ENCODE measurements around the gene MICAL2.

The MICAL2 gene

DNA sequence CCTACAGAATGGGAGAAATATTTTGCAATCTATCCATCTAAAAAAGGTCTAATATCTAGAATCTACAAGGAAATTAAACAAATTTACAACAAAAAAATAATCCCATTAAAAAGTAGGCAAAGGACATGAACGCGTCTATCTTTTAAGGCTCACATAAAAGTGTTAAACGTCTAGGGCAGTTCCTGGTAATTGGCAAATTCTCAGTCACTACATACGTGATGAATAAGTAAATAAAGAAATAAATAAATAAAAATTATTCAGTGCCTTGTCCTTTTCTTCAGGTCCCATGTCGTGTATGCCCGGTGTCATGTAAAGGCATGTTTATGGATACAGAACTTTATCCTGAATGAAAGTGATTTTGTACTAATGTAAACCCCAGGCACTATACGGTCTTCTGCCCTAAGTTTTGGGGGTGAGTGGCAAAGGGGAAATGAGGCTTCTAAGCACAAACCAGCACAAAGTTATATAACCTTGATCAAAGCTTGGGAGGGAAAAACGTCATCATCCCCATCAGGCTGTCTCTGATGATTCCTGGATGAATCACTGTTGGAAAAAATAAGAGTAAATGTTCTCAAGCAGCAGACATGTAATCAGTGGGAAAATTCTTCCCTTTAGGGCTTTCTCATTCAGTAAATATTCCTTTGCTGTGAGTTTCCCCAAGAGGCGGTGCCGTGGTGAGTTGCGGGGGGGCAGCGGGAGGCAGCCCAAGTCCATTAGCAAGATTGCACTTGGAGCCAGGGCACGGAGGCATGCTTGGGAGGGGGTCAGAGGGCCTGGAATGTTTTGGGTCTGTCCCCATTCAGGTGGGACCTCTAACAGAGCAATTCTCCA, 30.4 kb upstream of the MICAL2 start:
- no peak for DNase-seq

GRCh38 chr11:12083380-12083779, 27.0 kb upstream of the MICAL2 start:
- DNase-seq, result no peak

GRCh38 chr11:12084256-12084655, 26.1 kb upstream of the MICAL2 start:
- no peak for DNase-seq

DNA sequence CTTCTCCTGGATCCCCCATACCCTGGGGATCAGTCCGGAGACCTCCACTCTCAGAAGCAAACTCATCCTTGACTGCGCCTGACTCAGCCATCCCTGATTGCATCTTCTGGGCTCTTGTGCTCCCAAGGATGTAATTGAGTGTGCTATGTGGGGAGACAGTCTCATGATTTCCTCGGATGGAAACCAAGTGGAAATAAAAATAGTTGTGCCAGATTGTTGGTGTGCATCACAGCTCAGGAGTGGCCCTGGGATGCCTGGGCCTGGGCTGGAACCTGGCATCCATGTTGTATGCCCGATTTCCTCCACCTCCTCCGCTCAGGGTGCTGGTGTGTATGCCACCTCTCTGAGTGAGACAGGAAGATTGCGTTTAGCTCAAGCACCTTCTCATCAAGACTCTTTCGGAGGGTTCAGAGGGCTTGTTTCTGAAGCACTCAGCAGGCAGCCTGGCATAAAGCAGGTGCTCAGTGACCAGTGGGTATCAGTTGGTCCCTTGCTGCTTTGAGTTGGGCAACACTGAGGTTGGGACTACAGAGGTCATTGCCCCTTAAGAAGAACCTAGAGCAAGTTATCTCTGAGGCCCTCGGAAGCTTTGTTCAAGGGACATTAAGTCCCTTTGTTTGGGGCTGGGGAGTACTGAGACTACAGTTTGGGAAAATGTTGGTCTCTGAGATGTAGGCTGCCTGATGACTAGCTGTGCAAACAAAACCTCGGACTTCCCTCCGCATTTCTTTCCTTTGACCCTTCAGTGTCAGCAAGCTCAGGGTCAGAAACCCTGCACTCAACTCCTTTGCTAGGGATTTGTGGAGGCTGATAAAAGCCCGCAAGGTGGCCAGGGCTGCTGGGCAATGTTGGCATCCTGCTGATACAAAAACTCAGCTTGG, 24.8 kb upstream of the MICAL2 start:
- DNase-seq, result no peak

DNA sequence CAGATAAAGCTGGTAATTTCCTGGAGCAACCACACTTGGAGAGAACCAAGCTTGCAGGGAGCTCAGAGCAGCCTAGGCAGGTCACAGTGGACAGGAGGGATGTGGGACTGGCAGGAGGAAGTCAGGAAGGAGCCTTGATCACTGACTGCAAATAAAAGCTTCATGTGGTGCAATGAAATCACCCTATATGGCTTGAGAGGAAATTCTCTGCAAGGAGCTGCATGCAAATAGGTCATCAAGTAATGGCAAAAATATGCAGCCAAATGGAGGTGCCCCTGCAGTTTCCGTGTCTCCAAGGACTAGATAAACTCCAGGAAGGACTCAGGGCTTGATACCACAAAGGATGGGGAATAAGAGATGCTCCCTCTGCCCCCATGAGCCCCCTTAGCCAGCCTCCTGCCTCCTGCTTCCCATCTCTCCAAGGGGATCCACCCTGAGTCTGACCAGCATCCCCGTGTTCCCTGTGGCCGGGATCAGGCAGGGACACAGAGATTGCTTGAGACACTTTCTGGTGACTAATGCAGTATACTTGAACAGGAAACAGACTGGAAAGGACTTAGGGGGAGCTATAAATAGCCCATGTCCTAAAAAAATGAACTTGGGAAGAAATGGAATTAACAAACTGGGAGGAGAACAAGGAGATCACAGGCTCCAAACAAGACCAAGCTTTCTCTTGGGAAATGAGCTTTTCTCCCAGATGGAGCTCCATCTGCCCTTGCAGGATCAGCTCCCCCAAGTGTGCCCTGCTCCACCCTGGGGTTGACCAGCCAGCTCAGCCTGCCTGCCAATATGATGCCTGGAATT, 23.9 kb upstream of the MICAL2 start:
- DNase-seq, result no peak

- no peak for DNase-seq
These were observed 23.1 kb upstream of the MICAL2 start for GRCh38 chr11:12087075-12088004.

- DNase-seq, result no peak
These were observed 22.3 kb upstream of the MICAL2 start for GRCh38 chr11:12088047-12088481.

DNA sequence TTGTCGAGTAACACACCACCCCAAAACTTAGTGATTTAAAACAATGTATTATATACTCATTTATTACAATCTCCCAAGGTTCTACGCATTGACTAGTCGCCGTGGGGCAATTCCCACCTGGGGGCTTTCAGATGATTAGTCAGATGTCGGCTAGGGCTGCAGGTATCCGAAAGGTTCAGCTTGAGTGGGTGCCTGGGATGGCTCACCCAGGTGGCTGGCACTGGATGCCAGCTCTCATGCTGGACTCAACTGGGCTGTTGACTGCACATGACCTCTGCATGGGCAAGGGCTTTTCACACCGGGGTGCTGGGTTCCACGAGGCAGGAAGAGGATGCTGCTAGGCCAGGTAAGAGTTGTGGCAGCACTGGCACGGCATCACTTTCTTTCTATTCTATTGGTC, 21.9 kb upstream of the MICAL2 start:
- no peak for DNase-seq

- DNase-seq, result no peak
These were observed 21.3 kb upstream of the MICAL2 start for GRCh38 chr11:12089041-12089440.

- DNase-seq, result no peak
These were observed 20.9 kb upstream of the MICAL2 start for GRCh38 chr11:12089473-12089872.

GRCh38 chr11:12090061-12090591, 20.3 kb upstream of the MICAL2 start:
- DNase-seq, result no peak

DNA sequence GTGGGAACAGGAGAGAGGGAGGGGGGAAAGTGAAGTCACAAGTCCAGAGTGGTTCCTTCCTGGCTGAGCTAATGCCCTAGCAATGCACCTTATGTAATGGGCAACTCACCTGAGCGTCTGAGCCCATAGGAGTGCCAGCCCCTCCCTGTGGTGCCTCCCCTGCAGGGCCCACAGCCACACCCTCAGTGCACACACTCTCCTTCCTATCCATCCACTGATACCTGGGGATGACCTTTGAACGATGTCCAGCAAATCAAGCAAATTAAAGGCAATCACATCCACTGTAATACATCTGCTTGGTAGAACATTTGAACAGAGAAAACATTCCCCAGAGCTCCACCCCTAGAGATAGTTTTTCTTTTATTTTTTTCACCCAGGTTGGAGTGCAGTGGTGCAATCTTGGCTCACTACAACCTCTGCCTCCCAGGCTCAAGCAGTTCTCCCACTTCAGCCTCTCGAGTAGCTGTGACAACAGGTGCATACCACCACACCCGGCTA, 19.6 kb upstream of the MICAL2 start:
- DNase-seq, result no peak

DNA sequence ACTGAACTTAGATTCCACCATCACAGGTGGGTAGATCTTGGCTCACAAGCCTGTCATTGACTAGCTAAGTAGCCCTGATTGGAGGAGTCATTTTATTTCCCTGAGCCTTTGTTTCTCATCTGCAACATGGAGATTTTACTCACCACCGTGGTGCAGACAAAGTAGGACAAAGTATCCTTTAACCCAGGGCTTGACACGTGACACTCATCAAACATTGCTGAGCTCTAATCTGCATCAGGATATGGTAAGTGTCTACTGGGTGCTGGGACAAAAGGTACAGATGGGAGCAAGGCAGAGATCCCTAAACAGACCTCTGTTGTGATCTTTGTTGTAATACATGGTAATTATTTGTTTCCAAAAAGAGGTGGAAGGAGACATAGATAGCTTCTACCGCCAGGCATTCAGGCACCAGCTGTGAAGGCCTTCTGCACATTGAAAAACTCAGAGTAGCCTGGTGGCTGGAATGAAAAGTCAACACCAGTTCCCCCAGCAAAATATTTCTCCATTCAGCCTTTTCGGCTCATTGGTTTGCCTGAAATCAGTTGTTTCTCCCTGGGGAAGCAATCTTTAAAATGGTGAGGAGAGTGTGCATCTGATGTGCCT, 18.3 kb upstream of the MICAL2 start:
- peak; percentile 33 for DNase-seq

- no peak for DNase-seq
These were observed 17.7 kb upstream of the MICAL2 start for GRCh38 chr11:12092714-12093113.

GRCh38 chr11:12094872-12095800, 15.3 kb upstream of the MICAL2 start:
- no peak for DNase-seq

GRCh38 chr11:12097219-12097618, 13.2 kb upstream of the MICAL2 start:
- DNase-seq, result no peak

DNA sequence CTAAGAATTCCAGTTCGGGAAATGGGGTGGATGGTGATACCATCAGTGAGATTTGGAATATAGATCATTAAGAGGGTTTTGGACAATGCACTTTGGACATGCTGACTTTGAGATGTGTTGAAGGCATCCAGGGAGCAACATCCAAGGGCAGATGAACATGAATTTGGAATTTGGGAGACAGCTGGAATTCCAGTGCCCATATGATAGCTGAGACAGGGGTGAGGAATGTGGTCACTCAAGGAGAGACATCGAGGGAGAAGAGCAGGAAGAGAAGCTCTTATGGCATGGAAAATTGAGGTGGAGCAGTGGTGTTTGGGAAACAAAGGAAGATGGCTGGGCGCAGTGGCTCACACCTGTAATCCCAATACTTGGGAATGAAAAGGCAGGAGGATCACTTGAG, 11.8 kb upstream of the MICAL2 start:
- DNase-seq, result no peak

- DNase-seq, result no peak
These were observed 11.1 kb upstream of the MICAL2 start for GRCh38 chr11:12099132-12099873.

DNA sequence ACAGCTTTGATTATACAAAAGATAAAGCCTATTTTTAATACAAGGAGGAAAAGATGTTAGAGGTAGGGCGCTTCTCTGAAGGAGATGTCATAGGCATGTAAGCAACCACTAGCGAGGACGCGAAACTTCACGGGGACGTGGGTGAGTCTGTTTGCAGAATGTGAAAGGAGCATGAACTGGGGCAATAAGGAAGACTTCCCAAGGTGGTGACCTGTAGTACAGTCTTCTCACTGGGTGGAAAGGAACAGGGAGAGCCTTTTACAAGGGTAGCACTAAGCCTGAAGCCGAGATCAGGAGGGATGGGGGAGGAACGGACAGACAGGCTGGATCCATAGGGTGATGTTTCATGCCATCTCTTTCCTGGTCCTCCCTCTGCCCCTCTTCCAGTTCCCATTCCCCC, 10.0 kb upstream of the MICAL2 start:
- DNase-seq, result no peak
